Measurements from ENCODE around the gene ZNF280D. TPM values are rescaled to one million over a fixed set of nuclear protein-coding genes. Genes with fewer than 3 reads are reported as not detected.

ZNF280D gene
- total and polyA plus RNA-seq, 2 of the 8 experiments (the other 6 are each of a cell fraction or from before 2014, with no cell fraction given) = 7.4 to 27.5 TPM

- H3K9me3 ChIP-seq (ENCODE audit: insufficient read depth in 2 of 2, low read depth in 1 of 2, low read length in 1 of 2) = no peaks in the 10 kb centered on the region
- H3K27me3 ChIP-seq (replicated peaks in 1 of 4; ENCODE audit: control insufficient read depth in 3 of 4, extremely low read depth in 1 of 4, insufficient read depth in 3 of 4, low read length in 3 of 4) = no peaks in the 10 kb centered on the region
- POLR2A ChIA-PET (ENCODE audit: partially characterized antibody) = interaction anchor here (1.0 kb wide), 1 partner anchor 9 kb away, joined by 3 read pairs; no protein-coding TSS in a partner anchor
- no peak overlapping the region for H4K8ac ChIP-seq (ENCODE audit: extremely low read depth, insufficient read depth, low read length)
- no peaks in the 10 kb centered on the region for H3K36me3 ChIP-seq (ENCODE audit: control insufficient read depth in 2 of 4, insufficient read depth in 4 of 4, low read length in 3 of 4)
- H3K56ac ChIP-seq (replicated peaks; ENCODE audit: insufficient read length, low read depth, low read length) = no peak overlapping the region
- no peak overlapping the region for H3K4me3 ChIP-seq (ENCODE audit: extremely low read depth in 1 of 4, insufficient read depth in 2 of 4, low read depth in 3 of 4, low read length in 4 of 4)
- H2BK120ac ChIP-seq (replicated peaks; ENCODE audit: low read depth, low read length) = no peak overlapping the region
- no peak overlapping the region for H4K5ac ChIP-seq (ENCODE audit: insufficient read length, low read depth, low read length)
- H2BK12ac ChIP-seq (ENCODE audit: low read depth, low read length) = no peak overlapping the region
- H2AFZ ChIP-seq (ENCODE audit: low read length) = no peak overlapping the region
- H2BK5ac ChIP-seq (ENCODE audit: low read depth, low read length) = no peak overlapping the region
- DNase-seq (ENCODE audit: low read depth in 1 of 2, low spot score in 2 of 2) (no peak), FAIRE-seq (no peak)
- 87% methylated on average over 5 of the region's 5 CpGs; no CpG with 5 or more reads in 1 of the 2 experiments for WGBS, 2 experiments (ENCODE audit: extremely low coverage in 1 of 2, insufficient coverage in 1 of 2, insufficient read length in 1 of 2, insufficient replicate concordance in 2 of 2, low coverage in 1 of 2, low lambda C conversion rate in 2 of 2, missing lambda C conversion rate in 1 of 2)
- H3K4ac ChIP-seq (replicated peaks; ENCODE audit: insufficient read length, low read depth, low read length) = no peak overlapping the region
- CTCF ChIA-PET (ENCODE audit: partially characterized antibody) = interaction anchor here (1.2 to 1.7 kb wide), 4 partner anchors 9 to 254 kb away, joined by 3 to 5 read pairs (median 4); no protein-coding TSS in a partner anchor
- no peaks in the 10 kb centered on the region for H4K20me1 ChIP-seq (replicated peaks in 1 of 2; ENCODE audit: control insufficient read depth in 1 of 2, insufficient read depth in 2 of 2, low read length in 2 of 2)
- no peak overlapping the region for H3K23ac ChIP-seq (ENCODE audit: insufficient read length)
- H3K79me2 ChIP-seq (ENCODE audit: control insufficient read depth in 1 of 2, insufficient read depth in 2 of 2, low read length in 2 of 2) = no peaks in the 10 kb centered on the region
- peak overlapping the region in 1 of 4 experiments; percentile 13; a peak in 1 of 7 replicates for H3K9ac ChIP-seq (replicated peaks in 1 of 4; ENCODE audit: extremely low read depth in 1 of 4, low read depth in 3 of 4, low read length in 3 of 4)
- no peak overlapping the region for H2BK20ac ChIP-seq (ENCODE audit: low read length)
- no peak overlapping the region for H3K27ac ChIP-seq (ENCODE audit: low read depth, low read length)
- H3K23me2 ChIP-seq (ENCODE audit: low read depth, low read length) = no peaks in the 10 kb centered on the region
- no peaks in the 10 kb centered on the region; a peak in 1 of 7 replicates for H3K4me1 ChIP-seq (replicated peaks in 1 of 4; ENCODE audit: control insufficient read depth in 3 of 4, insufficient read depth in 4 of 4, low read length in 3 of 4)
- H3K4me2 ChIP-seq (ENCODE audit: insufficient read depth in 1 of 2, low read depth in 2 of 2, low read length in 2 of 2) = no peak overlapping the region
- no peak overlapping the region for H4K91ac ChIP-seq (replicated peaks; ENCODE audit: insufficient read length, low read length)
- no peaks in the 10 kb centered on the region for H3K79me1 ChIP-seq (ENCODE audit: low read depth, low read length)
- no peak overlapping the region for H3K14ac ChIP-seq (ENCODE audit: insufficient read length)
- H3K18ac ChIP-seq (ENCODE audit: extremely low read depth, low read length) = no peak overlapping the region
- H2AK5ac ChIP-seq (ENCODE audit: low read depth, low read length) = no peak overlapping the region
- H2BK15ac ChIP-seq (ENCODE audit: low read length) = no peak overlapping the region
- TF ChIP-seq CBX8 (IDR thresholded peaks at IDR 0.05; ENCODE audit: borderline replicate concordance, low read depth, low read length) (no peak), POU5F1 (IDR thresholded peaks at IDR 0.05; ENCODE audit: low read depth, low read length) (no peak), FOSL1 (IDR thresholded peaks at IDR 0.05; ENCODE audit: insufficient read depth, low read depth, low read length) (no peak), CEBPB (IDR thresholded peaks at IDR 0.05; ENCODE audit: low read depth, low read length) (no peak), CBX5 (IDR thresholded peaks at IDR 0.05; ENCODE audit: low read depth, low read length) (no peak), SIRT6 (IDR thresholded peaks at IDR 0.05; ENCODE audit: low read length) (no peak), TCF12 (IDR thresholded peaks at IDR 0.05; ENCODE audit: low read depth, low read length) (no peak), TAF7 (optimal IDR thresholded peaks at IDR 0.05; ENCODE audit: borderline replicate concordance, low read depth, low read length) (no peak), PHF8 (conservative IDR thresholded peaks at IDR 0.05; ENCODE audit: low read depth, low read length) (no peak), RFX5 (IDR thresholded peaks at IDR 0.05; ENCODE audit: borderline replicate concordance, low read depth, low read length) (no peak), SAP30 (IDR thresholded peaks at IDR 0.05; ENCODE audit: insufficient read depth, insufficient replicate concordance, low read length) (no peak), TEAD4 (IDR thresholded peaks at IDR 0.05; ENCODE audit: low read depth, low read length) (no peak)
These were observed 11.7 kb upstream of the ZNF280D start for GRCh38 chr15:56744701-56745683.

All from H1 (cell line).